Smooth muscle cell (in vitro differentiated cells): ENCODE results near the gene PCBP1. TPM values are rescaled to one million over a fixed set of nuclear protein-coding genes. Genes with fewer than 3 reads are reported as not detected.

Source experiments
- DNase-seq: peaks from one replicate; lab custom pipeline; 2025; ENCODE audit not compliant: unreplicated experiment; lab: John Stamatoyannopoulos, UW
- H2AFZ ChIP-seq: fragments of 200-600 bp; sonication (generic); 2 replicates; pipeline ENCODE4 v1.6.0; 2016; ENCODE audit warnings: antibody characterized with exemption, low read depth, mild to moderate bottlenecking
- H3F3A ChIP-seq: fragments of 200-600 bp; sonication (generic); 2 replicates; pipeline ENCODE4 v1.6.0; 2017; ENCODE audit warnings: antibody characterized with exemption, low read depth
- H3K27ac ChIP-seq: fragments of 200-600 bp; sonication (generic); 2 replicates; pipeline ENCODE4 v1.5.1; 2016; ENCODE audit warnings: low read depth, mild to moderate bottlenecking
- H3K27me3 ChIP-seq: fragments of 200-600 bp; sonication (generic); 2 replicates; pipeline ENCODE4 v1.6.1; 2016; ENCODE audit warnings: low read depth, mild to moderate bottlenecking
- H3K36me3 ChIP-seq: fragments of 200-600 bp; sonication (generic); 2 replicates; pipeline ENCODE4 v1.5.1; 2016; ENCODE audit warnings: low read depth
- H3K4me1 ChIP-seq: fragments of 200-600 bp; sonication (generic); 2 replicates; pipeline ENCODE4 v1.5.1; 2016; ENCODE audit warnings: low read depth
- H3K4me2 ChIP-seq: fragments of 200-600 bp; sonication (generic); 2 replicates; pipeline ENCODE4 v1.6.0; 2016; ENCODE audit warnings: mild to moderate bottlenecking
- H3K4me3 ChIP-seq: fragments of 200-600 bp; sonication (generic); 2 replicates; pipeline ENCODE4 v1.5.1; 2016; ENCODE audit warnings: mild to moderate bottlenecking
- H3K79me2 ChIP-seq: fragments of 200-600 bp; sonication (generic); 2 replicates; pipeline ENCODE4 v1.6.0; 2016; ENCODE audit warnings: low read depth, mild to moderate bottlenecking
- H3K9ac ChIP-seq: fragments of 200-600 bp; sonication (generic); 2 replicates; pipeline ENCODE4 v1.6.0; 2016; ENCODE audit warnings: low read depth
- H3K9me3 ChIP-seq: fragments of 200-600 bp; sonication (generic); replicated peaks from 2 replicates; pipeline ENCODE4 v1.5.1; 2016; ENCODE audit warnings: low read depth
- H4K20me1 ChIP-seq: fragments of 200-600 bp; sonication (generic); 2 replicates; pipeline ENCODE4 v1.6.0; 2016; ENCODE audit warnings: low read depth
- CTCF ChIP-seq: fragments of 200-600 bp; sonication (generic); IDR thresholded peaks from 2 replicates; pipeline ENCODE4 v1.5.1; 2017; ENCODE audit warnings: borderline replicate concordance, mild to moderate bottlenecking, antibody characterized with exemption; ENCODE audit not compliant: insufficient read depth, poor library complexity, severe bottlenecking
- WGBS: methylation state at CpG from one replicate; pipeline ENCODE4 v1.1.7; 2016; ENCODE audit warnings: low lambda C conversion rate; 5-methylcytosine and 5-hydroxymethylcytosine counted together
- polyA plus RNA-seq: library from polyadenylated mRNA; unstranded; fragments of >200 nt; fragmentation: Nextera tagmentation; extraction: Ambion mirVana; gene quantifications from 2 replicates; pipeline ENCODE4 v1.2.1, GENCODE V29; 2016
- total RNA-seq: library from RNA; depleted of rRNA; stranded (reverse); fragments of >200 nt; gene quantifications from 2 replicates; pipeline ENCODE4 v1.2.3, GENCODE V29; 2014

The PCBP1 gene
- 90.7 and 109 TPM in 2 replicates for total RNA-seq
- polyA plus RNA-seq = 145 and 150 TPM in 2 replicates

GRCh38 chr2:70086838-70087701 is at the start of gene PCBP1:
Gene PCBP1, plus strand, starts transcription at chr2:70087477. Its CDS starts 267 bp downstream, at chr2:70087744.
- WGBS = under 1% methylated on average over 58 of the region's 94 CpGs
- Histone ChIP-seq H3K27me3 (no peaks in the 10 kb centered on the region), H3F3A (peaks cover 13% of the 10 kb centered on the region), H3K79me2 (peaks cover 21% of the 10 kb centered on the region), H3K4me2 (peak within 1 kb of the TSS; percentile 95), H2AFZ (peak within 1 kb of the TSS; percentile 94), H3K4me1 (peaks cover 19% of the 10 kb centered on the region), H3K36me3 (no peaks in the 10 kb centered on the region), H3K9me3 (no peaks in the 10 kb centered on the region), H4K20me1 (peaks cover 17% of the 10 kb centered on the region), H3K4me3 (peak within 1 kb of the TSS; percentile 94), H3K27ac (peak within 1 kb of the TSS; percentile 99), H3K9ac (peak within 1 kb of the TSS; percentile 99)
- DNase-seq = peak; percentile 92
- no peak for TF ChIP-seq CTCF

- no peaks in the 10 kb centered on the region for H3K79me2 ChIP-seq
- no peaks in the 10 kb centered on the region for H3K27me3 ChIP-seq
- no peak for DNase-seq
- no peak overlapping the region for H3K27ac ChIP-seq
- peaks cover 16% of the 10 kb centered on the region for H3F3A ChIP-seq
- no peak overlapping the region for H3K4me2 ChIP-seq
- H4K20me1 ChIP-seq = no peaks in the 10 kb centered on the region
- H2AFZ ChIP-seq = no peak overlapping the region
- 77% methylated on average over 2 of the region's 2 CpGs for WGBS
- no peaks in the 10 kb centered on the region for H3K36me3 ChIP-seq
- TF ChIP-seq CTCF = no peak
- no peaks in the 10 kb centered on the region for H3K9me3 ChIP-seq
- no peak overlapping the region for H3K4me3 ChIP-seq
- no peaks in the 10 kb centered on the region for H3K4me1 ChIP-seq
- H3K9ac ChIP-seq = no peak overlapping the region
Observed at GRCh38 chr2:70039366-70039765, 47.9 kb upstream of the PCBP1 start.

- no peak overlapping the region for H2AFZ ChIP-seq
- H3K9me3 ChIP-seq = no peaks in the 10 kb centered on the region
- H3K27me3 ChIP-seq = no peaks in the 10 kb centered on the region
- WGBS = 76% methylated on average over 3 of the region's 3 CpGs
- H3F3A ChIP-seq = no peaks in the 10 kb centered on the region
- H3K79me2 ChIP-seq = no peaks in the 10 kb centered on the region
- H4K20me1 ChIP-seq = no peaks in the 10 kb centered on the region
- no peak overlapping the region for H3K9ac ChIP-seq
- peak overlapping the region; percentile 30 for H3K4me2 ChIP-seq
- H3K4me3 ChIP-seq = no peak overlapping the region
- no peak for TF ChIP-seq CTCF
- no peaks in the 10 kb centered on the region for H3K4me1 ChIP-seq
- no peaks in the 10 kb centered on the region for H3K36me3 ChIP-seq
- H3K27ac ChIP-seq = no peak overlapping the region
- DNase-seq = no peak
Observed at GRCh38 chr2:70041663-70042062, 45.6 kb upstream of the PCBP1 start.
